Measurements from ENCODE around the gene RHBDL3.

Gene RHBDL3

GRCh38 chr17:32278815-32279214 is 13.2 kb downstream of the RHBDL3 start:
- peaks cover 62% of the 10 kb centered on the region for H3K4me1 ChIP-seq (ENCODE audit: control insufficient read depth, insufficient read depth, low read length)
- no peaks in the 10 kb centered on the region for H3K36me3 ChIP-seq (ENCODE audit: control insufficient read depth, insufficient read depth, low read length)
- H3K27ac ChIP-seq (ENCODE audit: low read depth, low read length) = no peak overlapping the region
- peaks cover 2% of the 10 kb centered on the region; the same call in 1 of the 2 replicates for H3K27me3 ChIP-seq (ENCODE audit: control insufficient read depth, insufficient read depth, low read length)
- no peak overlapping the region for H3K4me3 ChIP-seq (ENCODE audit: low read depth, low read length)
- H3K9ac ChIP-seq (ENCODE audit: low read length) = no peak overlapping the region
- no peaks in the 10 kb centered on the region for H3K9me3 ChIP-seq (ENCODE audit: control insufficient read depth, insufficient read depth, low read depth, low read length)

- no peaks in the 10 kb centered on the region for H3K9me3 ChIP-seq (ENCODE audit: control insufficient read depth, insufficient read depth, low read depth, low read length)
- H3K36me3 ChIP-seq (ENCODE audit: control insufficient read depth, insufficient read depth, low read length) = no peaks in the 10 kb centered on the region
- H3K9ac ChIP-seq (ENCODE audit: low read length) = no peak overlapping the region
- H3K4me1 ChIP-seq (ENCODE audit: control insufficient read depth, insufficient read depth, low read length) = peaks cover 52% of the 10 kb centered on the region
- H3K4me3 ChIP-seq (ENCODE audit: low read depth, low read length) = peak overlapping the region; percentile 34
- H3K27me3 ChIP-seq (ENCODE audit: control insufficient read depth, insufficient read depth, low read length) = peaks cover 2% of the 10 kb centered on the region; the same call in 1 of the 2 replicates
- H3K27ac ChIP-seq (ENCODE audit: low read depth, low read length) = no peak overlapping the region
These were observed 14.5 kb downstream of the RHBDL3 start for GRCh38 chr17:32279891-32280716.

- H3K4me3 ChIP-seq (ENCODE audit: low read depth, low read length) = no peak overlapping the region
- H3K36me3 ChIP-seq (ENCODE audit: control insufficient read depth, insufficient read depth, low read length) = no peaks in the 10 kb centered on the region
- H3K27me3 ChIP-seq (ENCODE audit: control insufficient read depth, insufficient read depth, low read length) = peaks cover 2% of the 10 kb centered on the region; the same call in 1 of the 2 replicates
- H3K9me3 ChIP-seq (ENCODE audit: control insufficient read depth, insufficient read depth, low read depth, low read length) = no peaks in the 10 kb centered on the region
- no peak overlapping the region for H3K9ac ChIP-seq (ENCODE audit: low read length)
- peaks cover 45% of the 10 kb centered on the region for H3K4me1 ChIP-seq (ENCODE audit: control insufficient read depth, insufficient read depth, low read length)
- no peak overlapping the region for H3K27ac ChIP-seq (ENCODE audit: low read depth, low read length)
These were observed 15.4 kb downstream of the RHBDL3 start for GRCh38 chr17:32281011-32281451.

GRCh38 chr17:32283745-32284201 is 18.1 kb downstream of the RHBDL3 start:
- peaks cover 2% of the 10 kb centered on the region; the same call in 1 of the 2 replicates for H3K27me3 ChIP-seq (ENCODE audit: control insufficient read depth, insufficient read depth, low read length)
- no peak overlapping the region for H3K9ac ChIP-seq (ENCODE audit: low read length)
- no peak overlapping the region for H3K27ac ChIP-seq (ENCODE audit: low read depth, low read length)
- H3K4me1 ChIP-seq (ENCODE audit: control insufficient read depth, insufficient read depth, low read length) = peaks cover 50% of the 10 kb centered on the region
- no peaks in the 10 kb centered on the region for H3K36me3 ChIP-seq (ENCODE audit: control insufficient read depth, insufficient read depth, low read length)
- H3K9me3 ChIP-seq (ENCODE audit: control insufficient read depth, insufficient read depth, low read depth, low read length) = no peaks in the 10 kb centered on the region
- no peak overlapping the region for H3K4me3 ChIP-seq (ENCODE audit: low read depth, low read length)

GRCh38 chr17:32285306-32285705 is 19.7 kb downstream of the RHBDL3 start:
- no peak overlapping the region for H3K9ac ChIP-seq (ENCODE audit: low read length)
- no peaks in the 10 kb centered on the region for H3K9me3 ChIP-seq (ENCODE audit: control insufficient read depth, insufficient read depth, low read depth, low read length)
- no peak overlapping the region for H3K4me3 ChIP-seq (ENCODE audit: low read depth, low read length)
- H3K27ac ChIP-seq (ENCODE audit: low read depth, low read length) = no peak overlapping the region
- peaks cover 51% of the 10 kb centered on the region for H3K4me1 ChIP-seq (ENCODE audit: control insufficient read depth, insufficient read depth, low read length)
- no peaks in the 10 kb centered on the region for H3K27me3 ChIP-seq (ENCODE audit: control insufficient read depth, insufficient read depth, low read length)
- H3K36me3 ChIP-seq (ENCODE audit: control insufficient read depth, insufficient read depth, low read length) = no peaks in the 10 kb centered on the region

- no peaks in the 10 kb centered on the region for H3K9me3 ChIP-seq (ENCODE audit: control insufficient read depth, insufficient read depth, low read depth, low read length)
- H3K27me3 ChIP-seq (ENCODE audit: control insufficient read depth, insufficient read depth, low read length) = no peaks in the 10 kb centered on the region
- peaks cover 51% of the 10 kb centered on the region for H3K4me1 ChIP-seq (ENCODE audit: control insufficient read depth, insufficient read depth, low read length)
- H3K36me3 ChIP-seq (ENCODE audit: control insufficient read depth, insufficient read depth, low read length) = no peaks in the 10 kb centered on the region
- no peak overlapping the region for H3K27ac ChIP-seq (ENCODE audit: low read depth, low read length)
- H3K9ac ChIP-seq (ENCODE audit: low read length) = no peak overlapping the region
- H3K4me3 ChIP-seq (ENCODE audit: low read depth, low read length) = no peak overlapping the region
These were observed 20.3 kb downstream of the RHBDL3 start for GRCh38 chr17:32285746-32286517.

- Histone ChIP-seq H3K27me3 (ENCODE audit: control insufficient read depth, insufficient read depth, low read length) (no peaks in the 10 kb centered on the region), H3K4me3 (ENCODE audit: low read depth, low read length) (no peak overlapping the region), H3K9ac (ENCODE audit: low read length) (no peak overlapping the region), H3K27ac (ENCODE audit: low read depth, low read length) (no peak overlapping the region), H3K9me3 (ENCODE audit: control insufficient read depth, insufficient read depth, low read depth, low read length) (no peaks in the 10 kb centered on the region), H3K36me3 (ENCODE audit: control insufficient read depth, insufficient read depth, low read length) (no peaks in the 10 kb centered on the region), H3K4me1 (ENCODE audit: control insufficient read depth, insufficient read depth, low read length) (peaks cover 50% of the 10 kb centered on the region)
These were observed 20.9 kb downstream of the RHBDL3 start for GRCh38 chr17:32286518-32286900.

- Histone ChIP-seq H3K36me3 (ENCODE audit: control insufficient read depth, insufficient read depth, low read length) (no peaks in the 10 kb centered on the region), H3K27ac (ENCODE audit: low read depth, low read length) (no peak overlapping the region), H3K9ac (ENCODE audit: low read length) (no peak overlapping the region), H3K4me3 (ENCODE audit: low read depth, low read length) (no peak overlapping the region), H3K9me3 (ENCODE audit: control insufficient read depth, insufficient read depth, low read depth, low read length) (no peaks in the 10 kb centered on the region), H3K27me3 (ENCODE audit: control insufficient read depth, insufficient read depth, low read length) (no peaks in the 10 kb centered on the region), H3K4me1 (ENCODE audit: control insufficient read depth, insufficient read depth, low read length) (peaks cover 45% of the 10 kb centered on the region)
These were observed 22.3 kb downstream of the RHBDL3 start for GRCh38 chr17:32287804-32288511.

- Histone ChIP-seq H3K9ac (ENCODE audit: low read length) (no peak overlapping the region), H3K9me3 (ENCODE audit: control insufficient read depth, insufficient read depth, low read depth, low read length) (no peaks in the 10 kb centered on the region), H3K27me3 (ENCODE audit: control insufficient read depth, insufficient read depth, low read length) (no peaks in the 10 kb centered on the region), H3K27ac (ENCODE audit: low read depth, low read length) (peak overlapping the region; percentile 27; the same call in 1 of the 2 replicates), H3K36me3 (ENCODE audit: control insufficient read depth, insufficient read depth, low read length) (no peaks in the 10 kb centered on the region), H3K4me3 (ENCODE audit: low read depth, low read length) (no peak overlapping the region), H3K4me1 (ENCODE audit: control insufficient read depth, insufficient read depth, low read length) (peaks cover 45% of the 10 kb centered on the region)
These were observed 23.0 kb downstream of the RHBDL3 start for GRCh38 chr17:32288615-32289014.

- no peak overlapping the region for H3K9ac ChIP-seq (ENCODE audit: low read length)
- 0 out of 2 replicates have a peak overlapping the region, but pooled peaks have one; percentile 1 for H3K4me3 ChIP-seq (ENCODE audit: low read depth, low read length)
- no peaks in the 10 kb centered on the region for H3K9me3 ChIP-seq (ENCODE audit: control insufficient read depth, insufficient read depth, low read depth, low read length)
- H3K4me1 ChIP-seq (ENCODE audit: control insufficient read depth, insufficient read depth, low read length) = peaks cover 45% of the 10 kb centered on the region
- no peaks in the 10 kb centered on the region for H3K36me3 ChIP-seq (ENCODE audit: control insufficient read depth, insufficient read depth, low read length)
- no peaks in the 10 kb centered on the region for H3K27me3 ChIP-seq (ENCODE audit: control insufficient read depth, insufficient read depth, low read length)
- H3K27ac ChIP-seq (ENCODE audit: low read depth, low read length) = peak overlapping the region; percentile 27; the same call in 1 of the 2 replicates
These were observed 23.9 kb downstream of the RHBDL3 start for GRCh38 chr17:32289471-32290070.
